ENCODE measurements around the gene CMTM3. TPM values are rescaled to one million over a fixed set of nuclear protein-coding genes. Genes with fewer than 3 reads are reported as not detected.

CMTM3 gene
- total and polyA plus RNA-seq, 4 donors: 1.6 to 12.2 (median 4.6) TPM

DNA sequence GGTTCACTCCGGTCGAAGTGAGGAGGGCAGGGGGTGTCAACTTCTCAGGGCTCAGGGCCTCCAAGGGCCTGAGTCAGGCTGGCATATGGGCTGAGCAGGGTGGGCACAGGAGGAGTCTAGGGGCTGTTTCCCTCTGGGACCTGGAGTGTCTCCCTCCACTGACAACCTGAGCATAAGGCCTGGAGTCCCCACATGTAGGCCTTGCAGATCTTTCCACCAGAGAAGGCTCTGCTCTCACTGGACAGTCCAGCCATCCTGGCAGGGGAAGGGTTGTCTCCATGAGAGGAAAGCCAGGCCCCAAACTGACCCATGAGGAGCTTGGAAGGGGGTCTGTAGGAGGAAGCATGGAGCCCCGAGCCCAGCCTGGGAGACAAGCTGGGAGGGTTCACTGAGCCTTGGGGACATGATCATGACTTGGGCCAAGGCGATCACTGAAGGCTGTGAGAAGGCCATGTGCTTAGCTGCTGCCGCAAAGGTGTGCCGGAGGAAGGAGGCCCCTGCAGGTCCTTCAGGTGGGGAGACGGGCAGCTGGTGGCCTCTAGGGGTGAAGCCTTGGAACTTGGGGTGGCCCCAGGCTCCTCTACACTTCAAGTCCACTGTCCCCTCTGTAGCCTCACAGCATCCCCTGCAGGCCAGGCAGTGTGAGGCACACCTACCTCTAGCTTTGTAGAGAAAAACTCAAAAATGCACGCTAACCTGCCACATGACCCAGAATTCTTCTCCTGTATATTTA is 15.4 kb upstream of the CMTM3 start:
- no peaks in the 10 kb centered on the region for H3K4me1 ChIP-seq (ENCODE audit: control insufficient read depth in 4 of 4, insufficient read depth in 4 of 4, low read length in 3 of 4)
- 87% methylated on average over 8 of the region's 8 CpGs for WGBS
- H3K4me3 ChIP-seq (ENCODE audit: low read depth in 1 of 3, low read length in 3 of 3): no peak overlapping the region
- no peaks in the 10 kb centered on the region for H3K36me3 ChIP-seq (ENCODE audit: control insufficient read depth in 4 of 4, insufficient read depth in 3 of 4, low read depth in 1 of 4, low read length in 3 of 4)
- no peaks in the 10 kb centered on the region for H3K9me3 ChIP-seq (ENCODE audit: control insufficient read depth in 4 of 4, low read length in 3 of 4)
- H3K27ac ChIP-seq (ENCODE audit: low read depth in 1 of 2, low read length in 2 of 2): no peak overlapping the region
- no peak for DNase-seq (ENCODE audit: low spot score)
- H3K27me3 ChIP-seq (ENCODE audit: control insufficient read depth in 4 of 4, insufficient read depth in 4 of 4, low read length in 3 of 4): no peaks in the 10 kb centered on the region
- H3K9ac ChIP-seq (ENCODE audit: low read depth in 1 of 2, low read length in 2 of 2): no peak overlapping the region
- TF ChIP-seq YY1 (IDR thresholded peaks at IDR 0.05) (no peak), FOXA1 (IDR thresholded peaks at IDR 0.05) (no peak), ZBTB33 (IDR thresholded peaks at IDR 0.05) (no peak), MAX (IDR thresholded peaks at IDR 0.05) (no peak), HNF4G (IDR thresholded peaks at IDR 0.05) (no peak), HNF4A (conservative IDR thresholded peaks at IDR 0.05) (no peak), EGR1 (IDR thresholded peaks at IDR 0.05; ENCODE audit: low read depth in 2 of 2) (no peak), RAD21 (IDR thresholded peaks at IDR 0.05) (peak; percentile 68 to 80), TAF1 (conservative IDR thresholded peaks at IDR 0.05) (no peak), GABPA (IDR thresholded peaks at IDR 0.05 in 1 of 2, conservative IDR thresholded peaks at IDR 0.05 in 1 of 2) (no peak), NR2F2 (IDR thresholded peaks at IDR 0.05) (no peak)
- TF ChIP-seq, protein P1, sequence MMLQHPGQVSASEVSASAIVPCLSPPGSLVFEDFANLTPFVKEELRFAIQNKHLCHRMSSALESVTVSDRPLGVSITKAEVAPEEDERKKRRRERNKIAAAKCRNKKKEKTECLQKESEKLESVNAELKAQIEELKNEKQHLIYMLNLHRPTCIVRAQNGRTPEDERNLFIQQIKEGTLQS (IDR thresholded peaks at IDR 0.05): no peak
- TF ChIP-seq, protein P2, sequence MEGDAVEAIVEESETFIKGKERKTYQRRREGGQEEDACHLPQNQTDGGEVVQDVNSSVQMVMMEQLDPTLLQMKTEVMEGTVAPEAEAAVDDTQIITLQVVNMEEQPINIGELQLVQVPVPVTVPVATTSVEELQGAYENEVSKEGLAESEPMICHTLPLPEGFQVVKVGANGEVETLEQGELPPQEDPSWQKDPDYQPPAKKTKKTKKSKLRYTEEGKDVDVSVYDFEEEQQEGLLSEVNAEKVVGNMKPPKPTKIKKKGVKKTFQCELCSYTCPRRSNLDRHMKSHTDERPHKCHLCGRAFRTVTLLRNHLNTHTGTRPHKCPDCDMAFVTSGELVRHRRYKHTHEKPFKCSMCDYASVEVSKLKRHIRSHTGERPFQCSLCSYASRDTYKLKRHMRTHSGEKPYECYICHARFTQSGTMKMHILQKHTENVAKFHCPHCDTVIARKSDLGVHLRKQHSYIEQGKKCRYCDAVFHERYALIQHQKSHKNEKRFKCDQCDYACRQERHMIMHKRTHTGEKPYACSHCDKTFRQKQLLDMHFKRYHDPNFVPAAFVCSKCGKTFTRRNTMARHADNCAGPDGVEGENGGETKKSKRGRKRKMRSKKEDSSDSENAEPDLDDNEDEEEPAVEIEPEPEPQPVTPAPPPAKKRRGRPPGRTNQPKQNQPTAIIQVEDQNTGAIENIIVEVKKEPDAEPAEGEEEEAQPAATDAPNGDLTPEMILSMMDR (IDR thresholded peaks at IDR 0.05; ENCODE audit: low read depth, low read length, missing input control): peak; percentile 52

DNA sequence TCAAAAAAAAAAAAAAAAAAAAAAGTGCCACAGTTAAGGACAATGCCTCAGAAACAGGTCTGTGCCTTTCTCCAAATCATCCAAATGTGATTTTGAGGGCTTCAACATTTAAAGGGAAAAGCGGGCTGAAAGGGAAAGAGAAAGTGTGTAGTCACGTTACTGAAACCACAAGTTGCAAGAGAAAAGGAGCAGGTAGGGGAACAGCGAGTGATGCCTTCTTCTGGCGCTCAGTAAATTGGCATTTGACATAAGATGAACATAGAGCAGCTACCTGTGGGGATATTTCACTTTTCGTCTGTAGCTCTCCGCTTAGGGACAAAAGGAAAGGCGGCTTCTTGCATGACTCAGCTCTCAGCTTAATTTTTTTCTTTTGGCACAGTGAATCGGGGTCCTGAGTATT is 14.2 kb upstream of the CMTM3 start:
- Histone ChIP-seq H3K9ac (ENCODE audit: low read depth in 1 of 2, low read length in 2 of 2) (no peak overlapping the region), H3K4me1 (ENCODE audit: control insufficient read depth in 4 of 4, insufficient read depth in 4 of 4, low read length in 3 of 4) (no peaks in the 10 kb centered on the region), H3K9me3 (ENCODE audit: control insufficient read depth in 4 of 4, low read length in 3 of 4) (no peaks in the 10 kb centered on the region), H3K27ac (ENCODE audit: low read depth in 1 of 2, low read length in 2 of 2) (no peak overlapping the region), H3K27me3 (ENCODE audit: control insufficient read depth in 4 of 4, insufficient read depth in 4 of 4, low read length in 3 of 4) (no peaks in the 10 kb centered on the region), H3K4me3 (ENCODE audit: low read depth in 1 of 3, low read length in 3 of 3) (no peak overlapping the region), H3K36me3 (ENCODE audit: control insufficient read depth in 4 of 4, insufficient read depth in 3 of 4, low read depth in 1 of 4, low read length in 3 of 4) (no peaks in the 10 kb centered on the region)
- WGBS: 81% methylated on average over 8 of the region's 8 CpGs
- DNase-seq (ENCODE audit: low spot score): no peak
- TF ChIP-seq ZBTB33 (IDR thresholded peaks at IDR 0.05): no peak
- TF ChIP-seq, protein P2 (IDR thresholded peaks at IDR 0.05; ENCODE audit: low read depth, low read length, missing input control): no peak
- TF ChIP-seq TAF1 (conservative IDR thresholded peaks at IDR 0.05): no peak
- TF ChIP-seq SP1 (IDR thresholded peaks at IDR 0.05): no peak
- no peak for TF ChIP-seq JUND (IDR thresholded peaks at IDR 0.05)
- TF ChIP-seq NR2F2 (IDR thresholded peaks at IDR 0.05): no peak
- TF ChIP-seq EGR1 (IDR thresholded peaks at IDR 0.05; ENCODE audit: low read depth in 2 of 2): no peak
- TF ChIP-seq GABPA (IDR thresholded peaks at IDR 0.05 in 1 of 2, conservative IDR thresholded peaks at IDR 0.05 in 1 of 2): no peak
- no peak for TF ChIP-seq FOXA2 (IDR thresholded peaks at IDR 0.05)
- TF ChIP-seq, protein P1 (IDR thresholded peaks at IDR 0.05): no peak
- TF ChIP-seq REST (IDR thresholded peaks at IDR 0.05): no peak
- no peak for TF ChIP-seq RAD21 (IDR thresholded peaks at IDR 0.05)
- no peak for TF ChIP-seq HNF4G (IDR thresholded peaks at IDR 0.05)
- TF ChIP-seq RXRA (IDR thresholded peaks at IDR 0.05): no peak
- no peak for TF ChIP-seq HNF4A (conservative IDR thresholded peaks at IDR 0.05)
- TF ChIP-seq FOXA1 (IDR thresholded peaks at IDR 0.05): no peak

Data from liver (tissue), 9 donors.